GM21619 (cell line): ENCODE measurements around the gene DPYSL4.

Source experiments
- ATAC-seq: cut with Tn5 transposase; IDR thresholded peaks from one replicate; pipeline ENCODE4 v1.9.1; 2021; ENCODE audit not compliant: unreplicated experiment

The DPYSL4 gene

GRCh38 chr10:132193907-132194552 lies 7.3 kb downstream of the DPYSL4 start:
- no peak for ATAC-seq

- ATAC-seq: no peak
Measured at GRCh38 chr10:132194726-132195125, 8.0 kb downstream of the DPYSL4 start.

GRCh38 chr10:132195366-132196075 lies 8.8 kb downstream of the DPYSL4 start:
- no peak for ATAC-seq

GRCh38 chr10:132196178-132197113 lies 9.7 kb downstream of the DPYSL4 start:
- no peak for ATAC-seq

GRCh38 chr10:132197271-132198067 lies 10.7 kb downstream of the DPYSL4 start:
- ATAC-seq: no peak

GRCh38 chr10:132198068-132198370 lies 11.3 kb downstream of the DPYSL4 start:
- no peak for ATAC-seq

GRCh38 chr10:132198381-132199181 lies 11.8 kb downstream of the DPYSL4 start:
- no peak for ATAC-seq

GRCh38 chr10:132199268-132199853 lies 12.6 kb downstream of the DPYSL4 start:
- no peak for ATAC-seq

GRCh38 chr10:132199854-132200311 lies 13.1 kb downstream of the DPYSL4 start:
- ATAC-seq: no peak

GRCh38 chr10:132200344-132201110 lies 13.8 kb downstream of the DPYSL4 start:
- no peak for ATAC-seq

- ATAC-seq: no peak
Measured at GRCh38 chr10:132201111-132201969, 14.6 kb downstream of the DPYSL4 start.

GRCh38 chr10:132202070-132202970 lies 15.6 kb downstream of the DPYSL4 start:
- no peak for ATAC-seq

- no peak for ATAC-seq
Measured at GRCh38 chr10:132203256-132204077, 16.7 kb downstream of the DPYSL4 start.

- no peak for ATAC-seq
Measured at GRCh38 chr10:132204078-132204780, 17.5 kb downstream of the DPYSL4 start.

- no peak for ATAC-seq
Measured at GRCh38 chr10:132204781-132205473, 18.2 kb downstream of the DPYSL4 start.
